Loucy (cell line): ENCODE results near the gene PLEKHN1.

Source experiments
- H2AFZ ChIP-seq: fragments of 200-600 bp; sonication (generic); 2 replicates; pipeline ENCODE4 v1.6.0; 2016; ENCODE audit warnings: antibody characterized with exemption, mild to moderate bottlenecking, low read length, moderate library complexity
- H3F3A ChIP-seq: fragments of 200-600 bp; 2 replicates; pipeline ENCODE4 v1.6.0; 2016; ENCODE audit warnings: antibody characterized with exemption, low read depth, mild to moderate bottlenecking
- H3K27me3 ChIP-seq: fragments of 200-600 bp; sonication (generic); 2 replicates; pipeline ENCODE4 v1.6.1; 2014; ENCODE audit warnings: low read length, mild to moderate bottlenecking; ENCODE audit not compliant: insufficient read depth, poor library complexity, severe bottlenecking
- H3K36me3 ChIP-seq: fragments of 200-600 bp; sonication (generic); 2 replicates; pipeline ENCODE4 v1.6.1; 2016; ENCODE audit warnings: low read length; ENCODE audit not compliant: insufficient read depth
- H3K4me1 ChIP-seq: fragments of 200-600 bp; sonication (generic); 2 replicates; pipeline ENCODE4 v1.5.1; 2014; ENCODE audit warnings: low read length, mild to moderate bottlenecking; ENCODE audit not compliant: insufficient read depth, poor library complexity, severe bottlenecking
- H3K4me2 ChIP-seq: fragments of 200-600 bp; sonication (generic); 2 replicates; pipeline ENCODE4 v1.6.0; 2014; ENCODE audit warnings: antibody characterized with exemption, low read length, low read depth, mild to moderate bottlenecking; ENCODE audit not compliant: poor library complexity, severe bottlenecking
- H3K4me3 ChIP-seq: fragments of 200-600 bp; sonication (generic); 2 replicates; pipeline ENCODE4 v1.5.1; 2014; ENCODE audit warnings: low read length, mild to moderate bottlenecking, mixed read lengths; ENCODE audit not compliant: poor library complexity, severe bottlenecking
- H3K79me2 ChIP-seq: fragments of 200-600 bp; sonication (generic); 2 replicates; pipeline ENCODE4 v1.6.1; 2014; ENCODE audit warnings: low read length; ENCODE audit not compliant: insufficient read depth
- H3K9ac ChIP-seq: fragments of 200-600 bp; sonication (generic); 2 replicates; pipeline ENCODE4 v1.6.0; 2014; ENCODE audit warnings: mild to moderate bottlenecking, low read depth, low read length, moderate library complexity; ENCODE audit not compliant: poor library complexity, severe bottlenecking
- H3K9me2 ChIP-seq: fragments of 200-600 bp; sonication (generic); replicated peaks from 2 replicates; pipeline ENCODE4 v1.6.1; 2016; ENCODE audit warnings: low read depth, low read length, mixed read lengths
- H3K9me3 ChIP-seq: fragments of 200-600 bp; sonication (generic); 2 replicates; pipeline ENCODE4 v1.6.1; 2014; ENCODE audit warnings: mild to moderate bottlenecking, antibody characterized with exemption, low read length, low read depth; ENCODE audit not compliant: insufficient read depth
- H4K20me1 ChIP-seq: fragments of 200-600 bp; sonication (generic); 2 replicates; pipeline ENCODE4 v1.6.0; 2014; ENCODE audit warnings: antibody characterized with exemption, low read length, mild to moderate bottlenecking; ENCODE audit not compliant: insufficient read depth, poor library complexity, severe bottlenecking
- CTCF ChIP-seq: fragments of 200-600 bp; sonication (generic); conservative IDR thresholded peaks from 2 replicates; pipeline ENCODE4 v1.5.1; 2014; ENCODE audit warnings: mild to moderate bottlenecking, antibody characterized with exemption, low read length
- EZH2phosphoT487 ChIP-seq: fragments of 200-600 bp; IDR thresholded peaks from 2 replicates; pipeline ENCODE4 v1.6.1; 2018; ENCODE audit warnings: antibody characterized with exemption, mild to moderate bottlenecking, moderate library complexity, borderline replicate concordance

Gene PLEKHN1

DNA sequence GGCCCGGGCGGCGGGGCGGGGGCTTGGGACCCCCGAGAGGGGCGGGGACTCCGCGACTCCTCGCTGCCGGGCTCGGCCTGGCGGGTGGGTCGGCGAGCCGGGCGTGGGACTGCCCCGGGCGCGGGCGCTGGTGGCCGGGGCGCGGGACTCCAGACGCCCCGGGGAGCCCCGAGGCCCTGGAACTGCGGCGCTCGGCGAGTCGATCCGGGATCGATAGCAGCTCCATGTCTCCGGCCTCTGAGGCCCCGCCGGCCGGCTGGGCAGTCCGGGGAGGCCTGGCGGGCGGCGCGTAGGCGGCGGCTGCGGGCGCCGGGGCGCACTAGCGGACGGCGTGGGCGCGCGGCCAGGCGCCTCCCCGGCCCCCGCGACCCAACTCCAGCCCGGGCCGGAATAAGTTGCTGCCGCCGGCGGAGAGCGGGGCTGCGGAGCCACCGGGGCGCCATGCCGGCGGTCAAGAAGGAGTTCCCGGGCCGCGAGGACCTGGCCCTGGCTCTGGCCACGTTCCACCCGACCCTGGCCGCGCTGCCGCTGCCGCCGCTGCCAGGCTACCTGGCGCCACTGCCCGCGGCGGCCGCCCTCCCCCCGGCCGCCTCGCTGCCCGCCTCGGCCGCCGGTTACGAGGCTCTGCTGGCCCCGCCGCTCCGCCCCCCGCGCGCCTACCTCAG lies 42.2 kb upstream of the PLEKHN1 start:
- H3K9me3 ChIP-seq = no peaks in the 10 kb centered on the region
- H3K36me3 ChIP-seq = no peaks in the 10 kb centered on the region
- TF ChIP-seq CTCF = no peak
- no peak for TF ChIP-seq EZH2phosphoT487
- peak overlapping the region; percentile 80 for H3K4me3 ChIP-seq
- no peaks in the 10 kb centered on the region for H4K20me1 ChIP-seq
- H3K9me2 ChIP-seq = no peaks in the 10 kb centered on the region
- H3K9ac ChIP-seq = peak overlapping the region; percentile 73
- H2AFZ ChIP-seq = peak overlapping the region; percentile 76; the same call in 1 of the 2 replicates
- H3K79me2 ChIP-seq = no peaks in the 10 kb centered on the region
- peaks cover 41% of the 10 kb centered on the region for H3K4me1 ChIP-seq
- no peaks in the 10 kb centered on the region for H3F3A ChIP-seq
- H3K27me3 ChIP-seq = no peaks in the 10 kb centered on the region
- H3K4me2 ChIP-seq = peak overlapping the region; percentile 66

- Histone ChIP-seq H2AFZ (peak overlapping the region; percentile 76), H3K36me3 (no peaks in the 10 kb centered on the region), H3K9me3 (no peaks in the 10 kb centered on the region), H4K20me1 (no peaks in the 10 kb centered on the region), H3K79me2 (no peaks in the 10 kb centered on the region), H3K4me1 (peaks cover 38% of the 10 kb centered on the region), H3K9me2 (no peaks in the 10 kb centered on the region), H3K4me3 (peak overlapping the region; percentile 80), H3K4me2 (peak overlapping the region; percentile 66), H3K27me3 (no peaks in the 10 kb centered on the region), H3F3A (no peaks in the 10 kb centered on the region), H3K9ac (peak overlapping the region; percentile 73)
- TF ChIP-seq CTCF (peak; percentile 39), EZH2phosphoT487 (no peak)
Observed at GRCh38 chr1:924656-925560, 41.4 kb upstream of the PLEKHN1 start.

DNA sequence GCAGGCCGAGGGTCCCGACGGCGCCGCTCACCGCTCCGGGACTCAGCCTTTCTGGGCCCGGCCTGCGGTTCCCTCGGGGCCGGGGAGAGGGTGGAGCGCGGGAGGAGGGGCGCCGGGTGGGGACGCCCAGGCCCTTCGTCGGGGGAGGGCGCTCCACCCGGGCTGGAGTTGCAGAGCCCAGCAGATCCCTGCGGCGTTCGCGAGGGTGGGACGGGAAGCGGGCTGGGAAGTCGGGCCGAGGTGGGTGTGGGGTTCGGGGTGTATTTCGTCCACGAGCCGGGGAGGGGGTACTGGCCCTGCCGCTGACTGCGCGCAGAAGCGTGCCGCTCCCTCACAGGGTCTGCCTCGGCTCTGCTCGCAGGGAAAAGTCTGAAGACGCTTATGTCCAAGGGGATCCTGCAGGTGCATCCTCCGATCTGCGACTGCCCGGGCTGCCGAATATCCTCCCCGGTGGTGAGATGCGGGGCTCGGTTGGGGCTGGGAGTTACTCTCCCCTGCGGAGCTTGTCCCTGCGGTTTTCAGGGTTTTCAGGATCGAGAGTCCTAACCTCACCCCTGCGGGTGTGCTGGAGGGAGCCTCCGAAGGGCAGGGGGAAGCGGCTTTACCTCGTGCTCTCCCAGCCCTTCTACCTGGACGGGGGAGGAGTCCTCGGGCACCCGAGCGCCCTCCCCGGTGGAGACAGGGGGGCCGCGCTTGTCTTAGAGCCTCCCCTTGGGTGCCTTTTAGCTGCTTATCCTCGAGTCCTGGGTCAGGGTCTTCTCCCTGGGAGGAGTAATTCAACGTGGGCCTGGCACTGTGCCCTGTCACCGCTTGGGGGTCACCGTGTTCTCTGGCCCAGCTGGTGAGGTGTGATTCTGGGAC lies 40.5 kb upstream of the PLEKHN1 start:
- no peaks in the 10 kb centered on the region for H3K9me2 ChIP-seq
- peak overlapping the region; percentile 14 for H3K9ac ChIP-seq
- no peaks in the 10 kb centered on the region for H3K36me3 ChIP-seq
- no peaks in the 10 kb centered on the region for H3F3A ChIP-seq
- 0 out of 2 replicates have a peak overlapping the region, but pooled peaks have one; percentile 46 for H2AFZ ChIP-seq
- H3K27me3 ChIP-seq = no peaks in the 10 kb centered on the region
- H3K9me3 ChIP-seq = no peaks in the 10 kb centered on the region
- TF ChIP-seq CTCF (no peak), EZH2phosphoT487 (no peak)
- no peaks in the 10 kb centered on the region for H4K20me1 ChIP-seq
- H3K4me1 ChIP-seq = peaks cover 29% of the 10 kb centered on the region
- peak overlapping the region; percentile 66 for H3K4me2 ChIP-seq
- no peaks in the 10 kb centered on the region for H3K79me2 ChIP-seq
- H3K4me3 ChIP-seq = peak overlapping the region; percentile 80
